ENCODE results near the gene CABCOCO1.

Gene CABCOCO1, protein sequence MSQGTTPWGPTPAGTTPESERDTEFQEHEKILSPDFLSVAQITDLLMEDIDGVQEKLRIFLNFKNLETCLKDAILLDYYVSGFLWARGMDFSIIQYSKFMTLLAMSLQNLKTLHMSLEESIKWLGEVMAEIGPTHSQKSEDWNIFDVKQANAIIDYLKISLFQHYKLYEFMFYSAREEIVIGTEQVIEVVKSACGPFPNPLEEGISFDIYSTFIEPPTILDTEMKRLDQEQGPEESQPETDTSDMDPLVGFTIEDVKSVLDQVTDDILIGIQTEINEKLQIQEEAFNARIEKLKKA

DNA sequence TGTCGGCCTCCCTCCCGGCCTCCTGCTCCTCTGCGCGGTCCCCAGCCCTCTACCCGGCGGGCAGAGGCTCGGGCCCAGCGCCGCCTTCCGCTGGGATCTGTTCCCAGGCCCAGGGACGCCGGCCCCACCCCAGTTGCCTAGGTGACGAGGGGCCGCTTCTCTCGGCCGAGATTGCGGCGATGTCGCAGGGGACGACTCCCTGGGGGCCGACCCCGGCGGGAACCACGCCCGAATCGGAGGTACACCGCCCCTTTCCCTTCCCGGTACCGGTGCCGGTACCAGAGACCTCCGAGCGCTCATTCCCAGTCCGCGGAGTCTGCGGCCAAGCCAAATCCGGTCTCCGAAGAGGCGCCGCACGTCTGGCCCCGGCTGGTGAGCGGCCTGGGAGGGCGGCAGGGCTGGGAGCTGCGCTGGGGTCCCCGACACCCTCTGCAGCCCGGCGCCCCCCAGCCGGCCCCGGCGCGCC, at the start of gene CABCOCO1:
Gene CABCOCO1 (plus strand): TSS at position 136 of the 466 bp plus-strand sequence. CDS start 44 bp downstream, at position 180.
- H3K27me3 Mint-ChIP-seq (ENCODE audit: low read depth): peaks cover 29% of the 10 kb centered on the region
- no peaks in the 10 kb centered on the region for H3K36me3 Mint-ChIP-seq (ENCODE audit: low read depth)
- no peaks in the 10 kb centered on the region for H3K9me3 Mint-ChIP-seq
- H3K4me3 Mint-ChIP-seq: no peak within 1 kb of the TSS
- H3K27ac Mint-ChIP-seq: no peak within 1 kb of the TSS
- DNase-seq (ENCODE audit: low spot score): no peak
- H3K4me1 Mint-ChIP-seq (ENCODE audit: low read depth): no peaks in the 10 kb centered on the region

DNA sequence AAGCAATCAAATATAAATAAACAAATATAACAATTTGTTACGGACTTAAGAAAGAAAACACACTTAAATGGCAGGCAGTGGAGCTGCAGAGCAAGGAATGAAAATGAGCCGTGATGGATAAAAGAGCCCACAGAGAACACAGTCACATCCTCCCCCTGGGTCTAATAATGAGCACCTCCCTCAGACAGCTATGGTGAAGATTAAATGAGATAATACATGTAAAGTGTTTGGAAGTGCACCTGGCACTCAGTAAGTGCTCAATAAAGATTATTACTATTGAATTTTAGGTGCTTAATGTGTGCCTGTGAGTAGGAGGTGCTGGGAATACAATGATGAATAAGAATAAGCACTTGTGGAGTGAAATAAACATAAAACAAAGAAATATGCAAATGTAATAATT, 49.1 kb upstream of the CABCOCO1 start:
- Mint-ChIP-seq H3K27me3 (ENCODE audit: low read depth) (peaks cover 3% of the 10 kb centered on the region), H3K36me3 (ENCODE audit: low read depth) (no peaks in the 10 kb centered on the region), H3K9me3 (no peaks in the 10 kb centered on the region), H3K4me3 (no peak overlapping the region), H3K27ac (no peak overlapping the region), H3K4me1 (ENCODE audit: low read depth) (no peaks in the 10 kb centered on the region)
- DNase-seq (ENCODE audit: low spot score): no peak

DNA sequence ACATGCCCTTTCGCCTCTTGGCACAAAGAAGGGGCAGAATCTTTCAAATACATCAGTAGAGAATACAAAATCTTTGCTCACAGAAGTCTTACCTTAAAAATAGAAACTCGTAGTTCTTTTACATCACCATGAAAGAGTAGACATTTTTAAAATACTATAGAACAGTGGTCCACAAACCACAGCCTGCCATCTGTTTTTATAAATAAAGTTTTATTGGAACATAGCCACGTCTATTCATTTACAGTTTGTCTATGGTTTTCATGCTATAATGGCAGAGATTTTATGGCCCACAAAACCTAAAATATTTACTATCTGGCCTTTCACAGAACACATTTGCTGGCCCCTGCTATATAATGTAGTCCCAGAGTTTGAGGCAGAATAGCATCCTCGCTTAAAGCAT, 46.1 kb upstream of the CABCOCO1 start:
- Mint-ChIP-seq H3K4me3 (no peak overlapping the region), H3K4me1 (ENCODE audit: low read depth) (no peaks in the 10 kb centered on the region), H3K9me3 (no peaks in the 10 kb centered on the region), H3K27me3 (ENCODE audit: low read depth) (peaks cover 3% of the 10 kb centered on the region), H3K36me3 (ENCODE audit: low read depth) (no peaks in the 10 kb centered on the region), H3K27ac (no peak overlapping the region)
- DNase-seq (ENCODE audit: low spot score): no peak

DNA sequence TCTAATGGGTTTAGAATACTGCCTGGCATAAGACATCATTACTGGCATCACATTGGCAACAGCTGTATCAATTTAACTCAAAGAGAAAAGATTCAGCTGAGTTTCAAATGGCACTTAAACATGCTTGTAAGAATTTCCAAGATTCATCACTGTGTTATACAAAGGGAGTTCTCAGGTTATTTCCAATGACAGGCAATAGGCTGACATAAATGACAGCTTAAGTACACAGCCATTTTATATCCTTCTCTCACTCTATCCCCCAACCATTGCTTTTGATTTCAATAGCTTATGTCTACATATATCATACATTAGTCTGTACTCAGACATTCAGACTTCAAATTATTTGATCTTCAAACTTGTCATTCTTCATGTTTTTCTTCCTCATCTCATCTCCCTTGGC, 45.5 kb upstream of the CABCOCO1 start:
- Mint-ChIP-seq H3K4me1 (ENCODE audit: low read depth) (no peaks in the 10 kb centered on the region), H3K27me3 (ENCODE audit: low read depth) (peaks cover 4% of the 10 kb centered on the region), H3K9me3 (no peaks in the 10 kb centered on the region), H3K36me3 (ENCODE audit: low read depth) (no peaks in the 10 kb centered on the region), H3K4me3 (no peak overlapping the region), H3K27ac (no peak overlapping the region)
- DNase-seq (ENCODE audit: low spot score): no peak

DNA sequence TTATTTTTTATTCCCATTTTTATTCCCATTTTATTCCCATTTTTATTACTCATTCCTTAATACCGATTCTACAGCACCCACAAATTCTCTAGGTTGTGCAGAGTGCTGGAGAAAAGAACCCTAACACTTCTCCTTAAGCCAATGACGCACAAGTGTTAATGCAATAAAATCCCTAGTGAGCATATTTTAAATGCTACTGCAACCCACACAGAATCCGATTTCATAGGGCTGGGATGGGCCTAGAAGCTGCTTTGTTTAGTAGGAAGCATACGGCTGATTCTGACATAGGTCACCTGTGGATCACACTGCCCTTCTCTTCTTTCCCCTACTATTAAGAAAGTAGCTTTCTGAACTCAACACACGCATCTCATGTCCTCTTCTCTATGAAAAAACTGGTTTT, 45.1 kb upstream of the CABCOCO1 start:
- Mint-ChIP-seq H3K4me1 (ENCODE audit: low read depth) (no peaks in the 10 kb centered on the region), H3K4me3 (no peak overlapping the region), H3K27ac (no peak overlapping the region), H3K36me3 (ENCODE audit: low read depth) (no peaks in the 10 kb centered on the region), H3K9me3 (no peaks in the 10 kb centered on the region), H3K27me3 (ENCODE audit: low read depth) (peaks cover 4% of the 10 kb centered on the region)
- DNase-seq (ENCODE audit: low spot score): no peak

DNA sequence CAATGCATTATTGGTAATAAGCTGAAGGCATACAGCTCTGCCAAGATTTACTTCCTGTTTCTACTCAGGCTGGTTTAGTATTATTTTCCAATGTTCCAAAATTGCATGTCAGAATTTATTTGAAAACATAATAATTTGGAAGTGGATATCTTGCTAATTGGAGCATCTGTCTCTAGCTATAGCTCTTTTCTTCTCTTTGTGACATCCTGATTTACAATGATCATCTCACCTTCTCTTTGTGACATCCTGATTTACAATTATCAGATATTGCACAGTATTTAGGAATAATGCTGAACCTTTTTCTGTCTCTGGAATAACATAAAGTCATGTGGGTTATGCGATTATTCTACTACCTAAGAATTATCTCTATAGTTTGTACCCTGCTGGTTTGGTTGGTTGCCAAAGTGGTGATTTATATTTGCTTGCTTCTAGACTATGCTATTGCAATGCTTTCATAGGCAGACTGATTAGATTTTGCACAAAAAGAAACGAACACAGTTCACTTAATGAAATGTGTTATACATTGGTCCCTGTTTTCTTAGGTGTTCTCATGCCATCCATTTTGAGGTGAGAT, 44.3 kb upstream of the CABCOCO1 start:
- H3K4me3 Mint-ChIP-seq: no peak overlapping the region
- no peak for DNase-seq (ENCODE audit: low spot score)
- H3K9me3 Mint-ChIP-seq: no peaks in the 10 kb centered on the region
- H3K4me1 Mint-ChIP-seq (ENCODE audit: low read depth): no peaks in the 10 kb centered on the region
- no peak overlapping the region for H3K27ac Mint-ChIP-seq
- peaks cover 8% of the 10 kb centered on the region for H3K27me3 Mint-ChIP-seq (ENCODE audit: low read depth)
- H3K36me3 Mint-ChIP-seq (ENCODE audit: low read depth): no peaks in the 10 kb centered on the region

DNA sequence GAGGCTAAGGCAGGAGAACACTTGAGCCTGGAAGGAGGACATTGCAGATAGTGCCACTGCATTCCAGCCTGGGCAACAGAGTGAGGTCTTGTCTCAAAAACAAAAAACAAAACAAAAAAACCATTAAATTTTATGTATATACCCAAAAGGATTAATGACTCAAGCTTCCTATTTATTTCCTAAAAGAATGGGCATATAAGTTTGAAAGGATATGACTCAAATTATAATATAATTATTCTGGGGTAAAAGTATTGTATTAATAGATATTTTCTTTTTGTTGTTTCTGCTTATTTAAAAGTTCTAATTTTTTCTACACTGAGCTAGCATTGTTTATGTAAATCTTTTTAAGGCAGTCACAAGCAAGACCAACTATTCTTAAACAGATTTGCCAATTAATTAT, 42.2 kb upstream of the CABCOCO1 start:
- H3K36me3 Mint-ChIP-seq (ENCODE audit: low read depth): no peaks in the 10 kb centered on the region
- no peaks in the 10 kb centered on the region for H3K9me3 Mint-ChIP-seq
- H3K4me3 Mint-ChIP-seq: no peak overlapping the region
- H3K27ac Mint-ChIP-seq: no peak overlapping the region
- DNase-seq (ENCODE audit: low spot score): no peak
- H3K4me1 Mint-ChIP-seq (ENCODE audit: low read depth): no peaks in the 10 kb centered on the region
- peaks cover 10% of the 10 kb centered on the region for H3K27me3 Mint-ChIP-seq (ENCODE audit: low read depth)

DNA sequence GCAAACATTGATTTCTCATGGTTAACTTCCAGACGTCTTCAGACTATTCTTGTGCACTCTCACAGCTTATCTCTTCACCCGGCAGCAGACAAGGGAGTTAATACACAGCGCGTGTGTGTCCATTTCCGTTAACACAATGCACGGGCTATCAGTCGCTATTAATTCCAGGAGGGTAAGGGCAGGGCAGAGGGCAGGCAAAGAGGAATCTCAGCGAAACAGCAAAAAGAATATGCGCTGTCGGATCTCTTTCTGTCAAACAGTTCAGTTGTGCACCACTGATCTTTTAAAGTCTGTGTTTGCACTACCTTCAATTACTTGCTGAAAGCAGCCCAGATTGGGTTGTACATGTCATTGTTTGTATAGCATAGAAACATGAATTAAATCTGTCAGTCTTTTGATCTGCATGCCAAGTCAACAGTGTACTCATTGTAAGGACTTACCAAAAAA, 41.1 kb upstream of the CABCOCO1 start:
- H3K9me3 Mint-ChIP-seq: no peaks in the 10 kb centered on the region
- no peak for DNase-seq (ENCODE audit: low spot score)
- H3K27me3 Mint-ChIP-seq (ENCODE audit: low read depth): peaks cover 10% of the 10 kb centered on the region
- H3K4me3 Mint-ChIP-seq: no peak overlapping the region
- no peaks in the 10 kb centered on the region for H3K36me3 Mint-ChIP-seq (ENCODE audit: low read depth)
- no peaks in the 10 kb centered on the region for H3K4me1 Mint-ChIP-seq (ENCODE audit: low read depth)
- H3K27ac Mint-ChIP-seq: no peak overlapping the region

DNA sequence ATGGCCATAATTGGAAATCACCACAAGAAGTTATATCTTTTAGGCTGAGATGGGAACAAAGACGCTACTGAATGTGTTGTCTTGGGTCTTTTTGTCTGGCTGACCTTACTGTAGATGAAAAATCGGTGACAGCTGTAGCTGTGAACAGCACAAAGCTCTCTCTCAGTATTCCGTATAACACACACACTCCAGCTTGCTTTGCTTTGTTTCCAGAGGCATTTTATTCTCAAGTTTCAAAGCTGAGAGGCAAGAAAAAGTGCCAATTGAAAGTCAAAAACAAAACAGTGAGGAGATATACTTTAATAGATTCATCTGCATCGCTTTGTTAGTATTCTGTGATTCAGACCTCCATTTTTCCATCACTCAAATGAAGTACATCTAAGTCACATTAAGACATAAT, 39.6 kb upstream of the CABCOCO1 start:
- H3K4me3 Mint-ChIP-seq: no peak overlapping the region
- H3K9me3 Mint-ChIP-seq: no peaks in the 10 kb centered on the region
- H3K27me3 Mint-ChIP-seq (ENCODE audit: low read depth): peaks cover 10% of the 10 kb centered on the region
- H3K27ac Mint-ChIP-seq: no peak overlapping the region
- H3K36me3 Mint-ChIP-seq (ENCODE audit: low read depth): no peaks in the 10 kb centered on the region
- no peaks in the 10 kb centered on the region for H3K4me1 Mint-ChIP-seq (ENCODE audit: low read depth)
- DNase-seq (ENCODE audit: low spot score): no peak

DNA sequence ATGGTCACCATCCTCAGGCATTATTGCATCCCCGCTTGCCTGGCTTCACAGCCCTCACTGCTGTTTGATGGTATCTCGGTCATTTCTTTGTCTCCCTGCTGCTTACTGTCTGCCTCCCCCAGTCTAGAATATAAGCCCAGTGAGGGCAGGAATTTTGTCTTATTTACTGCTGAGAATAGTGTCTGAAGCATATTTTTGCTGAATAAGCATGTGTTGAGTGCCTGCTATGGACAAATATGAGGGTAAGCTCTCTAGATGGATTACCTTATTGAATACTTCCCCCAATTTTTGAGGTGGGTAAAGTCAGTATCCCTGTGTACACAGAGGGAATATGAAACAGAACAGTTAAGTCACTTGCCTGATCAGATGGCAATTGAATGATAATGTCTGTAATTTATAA, 36.5 kb upstream of the CABCOCO1 start:
- Mint-ChIP-seq H3K9me3 (no peaks in the 10 kb centered on the region), H3K4me1 (ENCODE audit: low read depth) (no peaks in the 10 kb centered on the region), H3K27ac (no peak overlapping the region), H3K36me3 (ENCODE audit: low read depth) (no peaks in the 10 kb centered on the region), H3K27me3 (ENCODE audit: low read depth) (peaks cover 10% of the 10 kb centered on the region), H3K4me3 (no peak overlapping the region)
- no peak for DNase-seq (ENCODE audit: low spot score)

DNA sequence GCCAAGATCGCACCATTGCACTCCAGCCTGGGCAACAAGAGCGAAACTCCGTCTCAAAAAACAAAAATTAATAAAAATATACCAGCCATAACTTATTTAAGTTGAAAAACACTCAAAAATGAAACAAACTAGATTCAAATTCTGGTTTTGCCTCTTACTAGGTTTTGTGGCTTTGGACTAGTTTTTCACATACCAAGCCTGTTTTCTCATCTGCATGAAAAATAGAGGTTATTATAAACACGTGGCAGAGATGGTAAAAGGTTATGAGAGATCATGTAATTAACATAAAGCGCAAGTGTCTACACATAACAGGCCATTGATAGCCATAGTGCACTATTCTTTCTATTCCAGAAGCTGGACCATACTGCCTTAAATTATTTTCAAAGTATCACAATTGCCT, 35.5 kb upstream of the CABCOCO1 start:
- Mint-ChIP-seq H3K27ac (no peak overlapping the region), H3K36me3 (ENCODE audit: low read depth) (no peaks in the 10 kb centered on the region), H3K9me3 (no peaks in the 10 kb centered on the region), H3K4me3 (no peak overlapping the region), H3K27me3 (ENCODE audit: low read depth) (peaks cover 5% of the 10 kb centered on the region), H3K4me1 (ENCODE audit: low read depth) (no peaks in the 10 kb centered on the region)
- DNase-seq (ENCODE audit: low spot score): no peak

DNA sequence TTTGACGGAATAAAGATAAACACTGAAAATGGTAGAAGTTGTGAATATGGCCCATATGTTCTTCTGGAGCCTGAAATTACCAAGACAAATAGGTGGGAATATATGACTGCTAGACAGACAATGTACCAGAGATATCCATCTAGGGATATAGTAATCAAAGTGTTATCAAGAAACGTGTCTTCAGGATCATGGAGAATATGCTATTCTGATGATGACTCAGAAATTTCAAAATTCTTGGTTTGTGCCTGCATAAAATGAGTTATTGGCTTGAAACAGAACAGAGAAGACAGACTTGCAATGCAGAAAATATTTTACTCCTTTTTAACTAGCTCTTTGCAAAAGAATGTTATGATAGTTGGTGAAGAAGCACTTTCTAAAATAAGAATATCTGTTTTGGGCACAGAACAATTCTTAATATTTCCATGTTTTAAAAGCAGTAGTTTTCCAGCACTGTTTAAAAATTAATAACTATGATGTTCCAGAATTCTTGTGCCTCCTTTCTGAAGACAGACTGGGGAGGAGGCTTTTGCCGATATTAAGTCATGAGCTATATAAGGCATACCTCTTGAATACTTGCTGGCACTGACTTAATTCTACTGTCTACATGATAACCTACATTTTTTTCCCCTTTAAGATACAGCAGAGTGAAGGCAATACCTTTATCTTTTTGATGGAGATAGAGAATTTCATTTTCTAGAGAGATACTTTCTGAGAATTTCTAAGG, 34.4 kb upstream of the CABCOCO1 start:
- no peak overlapping the region for H3K4me3 Mint-ChIP-seq

DNA sequence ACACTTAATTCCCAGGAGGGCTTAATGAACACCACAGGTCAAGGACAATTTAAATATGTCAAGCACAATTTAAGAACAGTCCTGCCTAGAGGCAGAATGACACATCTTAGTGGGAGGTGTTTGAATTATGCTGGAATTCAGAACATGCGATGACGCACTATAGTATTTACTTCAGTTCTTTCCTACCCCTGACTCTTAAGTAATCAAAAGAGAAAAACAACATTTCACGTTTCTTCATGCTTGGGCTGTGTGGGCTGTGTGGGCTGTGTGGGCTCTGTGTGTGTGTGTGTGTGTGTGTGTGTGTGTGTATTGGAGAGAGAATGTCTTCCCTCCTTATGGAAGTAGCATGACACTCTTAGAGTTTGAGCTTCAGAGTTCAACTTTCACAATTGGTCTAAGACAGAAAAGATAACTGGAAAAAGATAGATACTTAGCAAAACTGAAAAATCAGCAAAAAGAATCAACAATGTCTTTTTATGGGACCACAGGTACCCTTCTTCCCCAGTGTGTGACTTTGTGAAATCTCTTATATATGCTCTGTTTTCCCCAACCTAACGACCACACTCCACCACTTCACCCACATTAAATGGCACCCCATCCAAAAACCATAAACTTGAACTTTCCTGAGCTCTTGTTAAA, 33.7 kb upstream of the CABCOCO1 start:
- Mint-ChIP-seq H3K27ac (no peak overlapping the region), H3K27me3 (ENCODE audit: low read depth) (no peaks in the 10 kb centered on the region), H3K4me1 (ENCODE audit: low read depth) (no peaks in the 10 kb centered on the region), H3K36me3 (ENCODE audit: low read depth) (no peaks in the 10 kb centered on the region), H3K4me3 (no peak overlapping the region), H3K9me3 (no peaks in the 10 kb centered on the region)
- no peak for DNase-seq (ENCODE audit: low spot score)

More for the DNA sequence above, 34.4 kb upstream of the CABCOCO1 start:
- Mint-ChIP-seq H3K9me3 (no peaks in the 10 kb centered on the region), H3K36me3 (ENCODE audit: low read depth) (no peaks in the 10 kb centered on the region), H3K27me3 (ENCODE audit: low read depth) (peaks cover 2% of the 10 kb centered on the region), H3K27ac (no peak overlapping the region), H3K4me1 (ENCODE audit: low read depth) (no peaks in the 10 kb centered on the region)
- DNase-seq (ENCODE audit: low spot score): no peak

DNA sequence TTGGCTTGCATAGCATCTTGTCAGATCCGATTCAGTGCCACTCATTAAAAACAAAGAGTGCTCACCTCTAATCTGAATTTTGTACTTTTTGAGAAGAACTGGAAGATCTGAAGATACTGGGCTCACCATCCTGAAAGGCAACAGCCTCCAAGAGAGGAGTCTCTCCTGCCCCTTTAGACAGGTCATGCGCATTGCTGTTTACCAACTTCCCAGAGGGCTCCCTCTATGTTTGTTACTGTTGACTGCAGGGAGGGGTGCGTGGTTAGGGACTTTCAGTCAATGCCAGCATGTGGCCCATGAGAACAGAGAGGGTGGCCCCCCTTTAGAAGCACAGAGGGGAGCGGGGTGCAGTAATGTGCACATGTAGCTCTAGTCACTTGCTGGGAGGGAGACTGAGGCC, 33.2 kb upstream of the CABCOCO1 start:
- peaks cover 2% of the 10 kb centered on the region for H3K27me3 Mint-ChIP-seq (ENCODE audit: low read depth)
- no peak overlapping the region for H3K27ac Mint-ChIP-seq
- H3K4me1 Mint-ChIP-seq (ENCODE audit: low read depth): no peaks in the 10 kb centered on the region
- no peak overlapping the region for H3K4me3 Mint-ChIP-seq
- no peak for DNase-seq (ENCODE audit: low spot score)
- no peaks in the 10 kb centered on the region for H3K36me3 Mint-ChIP-seq (ENCODE audit: low read depth)
- H3K9me3 Mint-ChIP-seq: no peaks in the 10 kb centered on the region
